CD14-positive monocyte (primary cell): ENCODE results near the gene LINC01488. TPM values are rescaled to one million over a fixed set of nuclear protein-coding genes. Genes with fewer than 3 reads are reported as not detected.

ENCODE experiments used
- DNase-seq, 3 donors: peaks; one replicate each; pipeline ENCODE4 v3.0.0-alpha.2; 2011 to 2022
- H2AFZ ChIP-seq: 2 replicates; pipeline ENCODE4 v1.6.0; 2012; ENCODE audit warnings: mild to moderate bottlenecking, low read depth, low read length, inconsistent platforms; ENCODE audit not compliant: insufficient read depth, poor library complexity, severe bottlenecking
- H3K27ac ChIP-seq, 2 donors: 1 replicate in 1 of 2; 2 replicates in 1 of 2; pipeline ENCODE4 v1.5.1; 2012 to 2013; ENCODE audit warnings: low read length in 2 of 2, control low read depth in 1 of 2, inconsistent platforms in 1 of 2, low read depth in 1 of 2, mild to moderate bottlenecking in 1 of 2
- H3K27me3 ChIP-seq, 2 donors: one replicate each; pipeline versions ENCODE4 v1.6.0 to v1.6.1; 2011 to 2013; ENCODE audit warnings: low read length in 2 of 2; ENCODE audit not compliant: control insufficient read depth in 2 of 2, insufficient read depth in 2 of 2
- H3K36me3 ChIP-seq, 2 donors: replicated peaks in 1 of 2; 1 replicate in 1 of 2; 2 replicates in 1 of 2; pipeline versions ENCODE4 v1.5.1 to v1.6.1; 2012 to 2013; ENCODE audit warnings: low read length in 2 of 2, control low read depth in 1 of 2, inconsistent platforms in 1 of 2, mild to moderate bottlenecking in 1 of 2; ENCODE audit not compliant: insufficient read depth in 2 of 2, control insufficient read depth in 1 of 2
- H3K4me1 ChIP-seq, 2 donors: 1 replicate in 1 of 2; 2 replicates in 1 of 2; pipeline versions ENCODE4 v1.5.1 to v1.6.1; 2012 to 2013; ENCODE audit warnings: low read length in 2 of 2, control low read depth in 1 of 2, inconsistent platforms in 1 of 2, mild to moderate bottlenecking in 1 of 2, moderate library complexity in 1 of 2; ENCODE audit not compliant: insufficient read depth in 2 of 2, control insufficient read depth in 1 of 2
- H3K4me2 ChIP-seq: replicated peaks from 2 replicates; pipeline ENCODE3; 2012; ENCODE audit warnings: low read length, moderate library complexity, mild to moderate bottlenecking; ENCODE audit not compliant: poor library complexity, severe bottlenecking; ENCODE audit errors: extremely low read depth
- H3K4me3 ChIP-seq, 3 experiments: fragments of 200-600 bp in 1 of 3; sonication (generic) in 1 of 3; replicated peaks in 1 of 3; 1 replicate in 2 of 3; 2 replicates in 1 of 3; pipeline ENCODE4 v1.5.1; 2011 to 2013; ENCODE audit warnings: low read length in 3 of 3, mild to moderate bottlenecking in 3 of 3, control low read depth in 2 of 3, low read depth in 2 of 3, inconsistent platforms in 1 of 3, moderate library complexity in 1 of 3
- H3K79me2 ChIP-seq: 2 replicates; pipeline ENCODE4 v1.6.0; 2012; ENCODE audit warnings: mild to moderate bottlenecking, control low read depth, inconsistent platforms, low read length, moderate library complexity; ENCODE audit not compliant: insufficient read depth
- H3K9ac ChIP-seq: 2 replicates; pipeline ENCODE4 v1.6.0; 2017; ENCODE audit warnings: low read length, mild to moderate bottlenecking; ENCODE audit not compliant: insufficient read depth, poor library complexity, severe bottlenecking
- H3K9me3 ChIP-seq, 2 donors: replicated peaks in 1 of 2; 1 replicate in 1 of 2; 2 replicates in 1 of 2; pipeline versions ENCODE4 v1.5.1 to v1.6.1; 2012 to 2013; ENCODE audit warnings: low read length in 2 of 2, control low read depth in 1 of 2; ENCODE audit not compliant: control insufficient read depth in 1 of 2, insufficient read depth in 1 of 2
- H4K20me1 ChIP-seq: 2 replicates; pipeline ENCODE4 v1.6.0; 2012; ENCODE audit warnings: mild to moderate bottlenecking, low read length, control low read depth, moderate library complexity; ENCODE audit not compliant: insufficient read depth
- H3K27ac Mint-ChIP-seq, 7 donors: one replicate each; pipeline ENCODE4 v1.8.0; 2020; ENCODE audit warnings: mild to moderate bottlenecking in 7 of 7, mixed read lengths in 7 of 7, moderate library complexity in 6 of 7, inconsistent platforms in 2 of 7
- H3K27me3 Mint-ChIP-seq, 3 donors: one replicate each; pipeline ENCODE4 v1.8.0; 2021 to 2022; ENCODE audit warnings: low read depth in 3 of 3, mild to moderate bottlenecking in 3 of 3, mixed read lengths in 3 of 3, moderate library complexity in 3 of 3, inconsistent platforms in 1 of 3
- H3K36me3 Mint-ChIP-seq, 2 donors: one replicate each; pipeline ENCODE4 v1.8.0; 2020; ENCODE audit warnings: mixed read lengths in 2 of 2, inconsistent platforms in 1 of 2, mild to moderate bottlenecking in 1 of 2
- H3K4me1 Mint-ChIP-seq: one replicate; pipeline ENCODE4 v1.8.0; 2020; ENCODE audit warnings: mild to moderate bottlenecking, mixed read lengths
- H3K4me3 Mint-ChIP-seq, 2 donors: one replicate each; pipeline ENCODE4 v1.8.0; 2020; ENCODE audit warnings: mild to moderate bottlenecking in 2 of 2, mixed read lengths in 2 of 2, moderate library complexity in 1 of 2
- H3K9me3 Mint-ChIP-seq, 7 donors: one replicate each; pipeline ENCODE4 v1.8.0; 2020 to 2022; ENCODE audit warnings: mixed read lengths in 7 of 7, mild to moderate bottlenecking in 6 of 7, moderate library complexity in 6 of 7, inconsistent platforms in 2 of 7
- CTCF ChIP-seq: fragments of 200-600 bp; IDR thresholded peaks from one replicate; pipeline ENCODE4 v1.8.0; 2022; ENCODE audit warnings: antibody characterized with exemption, mild to moderate bottlenecking
- WGBS: methylation state at CpG from one replicate; pipeline ENCODE4 v1.1.5; 2013; ENCODE audit warnings: missing lambda C conversion rate; ENCODE audit not compliant: insufficient coverage; 5-methylcytosine and 5-hydroxymethylcytosine counted together
- intact Hi-C, 2 donors: fragments of 100-400 bp; cut with micrococcal nuclease; formaldehyde crosslinking; loops; one replicate each; pipeline versions ENCODE4 v1.15.0 to v1.15.1; 2023
- polyA plus RNA-seq, 3 donors: library from polyadenylated mRNA; depleted of rRNA in 1 of 3; unstranded in 2 of 3; stranded (reverse) in 1 of 3; fragments of 300-500 nt in 2 of 3; fragments of >200 nt in 1 of 3; fragmentation: Illumina TruSeq in 2 of 3; gene quantifications; 1 replicate in 2 of 3; 2 replicates in 1 of 3; pipeline ENCODE4 v1.2.3, GENCODE V29; 2012 to 2021

LINC01488 gene
- polyA plus RNA-seq, 3 donors = not detected

- 96% methylated on average over 31 of the region's 42 CpGs for WGBS
- no peaks in the 10 kb centered on the region for H3K36me3 Mint-ChIP-seq
- H3K27me3 Mint-ChIP-seq = peaks cover 2 to 6% (median 5%) of the 10 kb centered on the region in 3 donors
- Histone ChIP-seq H3K79me2 (no peaks in the 10 kb centered on the region), H3K4me2 (no peak overlapping the region), H4K20me1 (no peaks in the 10 kb centered on the region), H3K27ac (no peak overlapping the region), H3K4me1 (peaks cover 18 to 22% of the 10 kb centered on the region in 2 donors), H3K9ac (no peak overlapping the region), H3K9me3 (no peaks in the 10 kb centered on the region), H2AFZ (no peak overlapping the region), H3K4me3 (no peak overlapping the region), H3K36me3 (no peaks in the 10 kb centered on the region), H3K27me3 (no peaks in the 10 kb centered on the region)
- peaks cover 0 to 1% (median 0%) of the 10 kb centered on the region in 7 donors for H3K9me3 Mint-ChIP-seq
- peaks cover 16% of the 10 kb centered on the region for H3K4me1 Mint-ChIP-seq
- TF ChIP-seq CTCF = no peak
- H3K27ac Mint-ChIP-seq = peak overlapping the region in 1 of 7 donors; percentile 32
- intact Hi-C loops = no loop called here
- DNase-seq = no peak
- H3K4me3 Mint-ChIP-seq = no peak overlapping the region
Observed at GRCh38 chr11:69542314-69543168, 61.1 kb downstream of the LINC01488 start.

Other genes with a start within 250 kb of the LINC01488 start
- gene MYEOV, start 187.5 kb upstream of the LINC01488 start, polyA plus RNA-seq = under 1 TPM in 1 of 3 donors, not detected in 2; 0.03 TPM
- gene CCND1, start 159.5 kb downstream of the LINC01488 start, polyA plus RNA-seq = under 1 TPM in 1 of 3 donors, not detected in 2; 0.01 TPM
- 10 to 100 TPM in 1 of 3 donors, 1 to 10 TPM in 2; 3.9 to 27.1 (median 5.2) TPM for gene LTO1, start 193.7 kb downstream of the LINC01488 start, polyA plus RNA-seq
- gene FGF19, start 222.4 kb downstream of the LINC01488 start, polyA plus RNA-seq = not detected